Esophagus squamous epithelium (tissue), 5 donors: ENCODE data around the gene UPF1. TPM values are rescaled to one million over a fixed set of nuclear protein-coding genes. Genes with fewer than 3 reads are reported as not detected.
"Not testable (repeated sequence)": the region's sequence is repeated elsewhere in the genome, so short reads cannot be mapped to it uniquely, and the experiment has no call there.

Experiments used
- DNase-seq: peaks from one replicate; lab custom pipeline; 2025; lab: John Stamatoyannopoulos, UW
- H3K27ac ChIP-seq, 4 donors: fragments of 200-600 bp; sonication (generic); one replicate each; pipeline ENCODE4 v1.5.1; 2016 to 2019; ENCODE audit warnings: mild to moderate bottlenecking in 1 of 4
- H3K27me3 ChIP-seq, 4 donors: fragments of 200-600 bp; sonication (generic); 1 replicate in 3 of 4; 2 replicates in 1 of 4; pipeline versions ENCODE4 v1.5.1 to v1.6.0; 2017 to 2021; ENCODE audit warnings: antibody characterized with exemption in 1 of 4
- H3K36me3 ChIP-seq, 3 donors: fragments of 200-600 bp; sonication (generic); one replicate each; pipeline ENCODE4 v1.5.1; 2016 to 2019
- H3K4me1 ChIP-seq, 3 donors: fragments of 200-600 bp; sonication (generic); one replicate each; pipeline ENCODE4 v1.5.1; 2017 to 2019
- H3K4me3 ChIP-seq, 4 donors: fragments of 200-600 bp; sonication (generic); 1 replicate in 3 of 4; 2 replicates in 1 of 4; pipeline ENCODE4 v1.5.1; 2016 to 2019; ENCODE audit warnings: mild to moderate bottlenecking in 2 of 4, moderate library complexity in 1 of 4
- H3K9me3 ChIP-seq, 3 donors: fragments of 200-600 bp; sonication (generic); one replicate each; pipeline ENCODE4 v1.5.1; 2016 to 2019
- POLR2A ChIP-seq, 4 donors: fragments of 450-650 bp; IDR thresholded peaks; one replicate each; pipeline ENCODE4 v1.6.1; 2017; ENCODE audit warnings: antibody characterized with exemption in 4 of 4, mild to moderate bottlenecking in 4 of 4, moderate library complexity in 3 of 4
- WGBS, 2 donors: methylation state at CpG; one replicate each; pipeline ENCODE4 v1.1.5; 2018; 5-methylcytosine and 5-hydroxymethylcytosine counted together
- intact Hi-C: fragments of 100-400 bp; cut with DNase I; formaldehyde crosslinking; loops from one replicate; pipeline ENCODE4 v1.15.0; 2022
- total RNA-seq, 4 donors: library from RNA; depleted of rRNA; stranded (reverse); fragments of >200 nt; gene quantifications; one replicate each; pipeline ENCODE4 v1.1.0, GENCODE V29; 2016
- TF ChIP-seq, protein P1 (sequence below), 6 experiments: fragments of 450-650 bp in 4 of 6; fragments of 200-600 bp in 2 of 6; sonication (generic) in 2 of 6; IDR thresholded peaks; one replicate each; pipeline ENCODE4 v1.5.1; 2016 to 2019; ENCODE audit warnings: antibody characterized with exemption in 6 of 6, mild to moderate bottlenecking in 4 of 6, moderate library complexity in 4 of 6
- donor health status: DM: yes; HTN: yes; CAD: no.

UPF1 gene
- total RNA-seq, 4 donors from 2014 or later, result 31.6 to 69.7 (median 55.6) TPM

DNA sequence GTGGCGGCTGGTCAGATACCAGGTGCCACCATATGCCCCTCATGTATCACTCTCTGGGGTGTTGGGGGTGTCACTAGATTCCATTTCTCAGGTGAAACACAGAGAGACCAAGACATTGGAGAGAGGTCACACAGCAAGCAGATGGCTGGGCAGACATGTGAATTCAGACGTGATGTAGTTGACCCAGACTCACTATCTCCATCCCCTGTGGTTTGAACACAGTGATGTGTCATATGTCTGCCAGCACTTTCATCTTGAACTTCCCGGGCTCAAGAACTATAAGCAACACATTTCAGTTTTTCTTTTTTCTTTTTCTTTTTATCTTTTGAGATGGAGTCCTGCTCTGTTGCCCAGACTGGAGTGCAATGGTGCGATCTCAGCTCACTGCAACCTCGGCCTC lies 16.1 kb upstream of the UPF1 start:
- Histone ChIP-seq H3K27me3 (peaks cover 0 to 18% (median 0%) of the 10 kb centered on the region in 4 donors), H3K9me3 (no peaks in the 10 kb centered on the region), H3K4me3 (no peak overlapping the region), H3K4me1 (no peaks in the 10 kb centered on the region), H3K36me3 (no peaks in the 10 kb centered on the region), H3K27ac (no peak overlapping the region)
- TF ChIP-seq, protein P1, sequence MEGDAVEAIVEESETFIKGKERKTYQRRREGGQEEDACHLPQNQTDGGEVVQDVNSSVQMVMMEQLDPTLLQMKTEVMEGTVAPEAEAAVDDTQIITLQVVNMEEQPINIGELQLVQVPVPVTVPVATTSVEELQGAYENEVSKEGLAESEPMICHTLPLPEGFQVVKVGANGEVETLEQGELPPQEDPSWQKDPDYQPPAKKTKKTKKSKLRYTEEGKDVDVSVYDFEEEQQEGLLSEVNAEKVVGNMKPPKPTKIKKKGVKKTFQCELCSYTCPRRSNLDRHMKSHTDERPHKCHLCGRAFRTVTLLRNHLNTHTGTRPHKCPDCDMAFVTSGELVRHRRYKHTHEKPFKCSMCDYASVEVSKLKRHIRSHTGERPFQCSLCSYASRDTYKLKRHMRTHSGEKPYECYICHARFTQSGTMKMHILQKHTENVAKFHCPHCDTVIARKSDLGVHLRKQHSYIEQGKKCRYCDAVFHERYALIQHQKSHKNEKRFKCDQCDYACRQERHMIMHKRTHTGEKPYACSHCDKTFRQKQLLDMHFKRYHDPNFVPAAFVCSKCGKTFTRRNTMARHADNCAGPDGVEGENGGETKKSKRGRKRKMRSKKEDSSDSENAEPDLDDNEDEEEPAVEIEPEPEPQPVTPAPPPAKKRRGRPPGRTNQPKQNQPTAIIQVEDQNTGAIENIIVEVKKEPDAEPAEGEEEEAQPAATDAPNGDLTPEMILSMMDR (IDR thresholded peaks at IDR 0.05), result no peak
- no peak for TF ChIP-seq POLR2A (IDR thresholded peaks at IDR 0.05)
- intact Hi-C loops, result no loop called here
- DNase-seq, result no peak
- 86 to 89% methylated on average over 5 of the region's 5 CpGs for whole genome bisulfite sequencing, 2 donors

DNA sequence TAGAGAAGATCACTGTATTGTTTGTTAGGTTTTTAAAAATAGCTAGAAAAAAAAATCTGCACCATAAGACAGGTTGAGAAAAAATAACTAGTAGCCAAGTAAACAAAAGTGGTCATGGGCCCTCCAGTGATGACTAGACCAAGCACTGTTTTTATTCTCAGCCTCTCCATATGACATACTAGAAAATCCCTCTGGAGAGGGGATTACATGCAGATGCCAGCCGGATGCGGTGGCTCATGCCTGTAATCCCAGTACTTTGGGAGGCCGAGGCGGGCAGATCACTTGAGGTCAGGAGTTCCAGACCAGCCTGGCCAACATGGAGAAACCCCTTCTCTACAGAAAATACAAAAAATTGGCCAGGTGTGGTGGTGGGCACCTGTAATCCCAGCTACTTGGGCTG lies 15.1 kb upstream of the UPF1 start:
- H3K4me1 ChIP-seq, intact Hi-C loops, H3K27ac ChIP-seq, H3K36me3 ChIP-seq, H3K4me3 ChIP-seq, H3K9me3 ChIP-seq, DNase-seq: not testable (repeated sequence)
- peaks cover 0 to 15% (median 0%) of the 10 kb centered on the region in 4 donors for H3K27me3 ChIP-seq
- WGBS, 2 donors, result 82 to 93% methylated on average over 2 to 3 of the region's 4 CpGs

DNA sequence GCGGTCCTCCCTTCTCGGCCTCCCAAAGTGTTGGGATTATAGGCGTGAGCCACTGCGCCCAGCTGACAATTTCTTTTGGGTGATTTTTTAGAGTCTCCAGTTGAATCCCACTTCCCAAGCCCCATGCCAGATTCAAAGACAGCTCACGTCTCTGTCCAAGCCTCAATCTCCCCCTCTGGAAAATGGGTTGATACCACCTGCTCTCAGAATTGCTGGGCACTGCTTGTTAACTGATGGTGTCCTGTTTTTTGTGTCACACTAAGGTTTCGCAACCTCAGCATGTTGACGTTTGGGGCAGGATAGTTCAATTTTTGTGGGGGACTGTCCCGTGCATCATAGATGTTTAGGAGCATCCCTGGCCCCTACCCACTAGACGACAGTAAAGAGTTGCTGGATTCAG lies 14.2 kb upstream of the UPF1 start:
- Histone ChIP-seq H3K9me3 (no peaks in the 10 kb centered on the region), H3K4me3 (no peak overlapping the region), H3K4me1 (no peaks in the 10 kb centered on the region), H3K27me3 (peaks cover 0 to 6% (median 0%) of the 10 kb centered on the region in 4 donors), H3K36me3 (no peaks in the 10 kb centered on the region), H3K27ac (no peak overlapping the region)
- intact Hi-C loops, result no loop called here
- no peak for TF ChIP-seq POLR2A (IDR thresholded peaks at IDR 0.05)
- TF ChIP-seq, protein P1 (IDR thresholded peaks at IDR 0.05), result no peak
- no peak for DNase-seq
- WGBS, 2 donors, result 74 to 77% methylated on average over 9 of the region's 9 CpGs

DNA sequence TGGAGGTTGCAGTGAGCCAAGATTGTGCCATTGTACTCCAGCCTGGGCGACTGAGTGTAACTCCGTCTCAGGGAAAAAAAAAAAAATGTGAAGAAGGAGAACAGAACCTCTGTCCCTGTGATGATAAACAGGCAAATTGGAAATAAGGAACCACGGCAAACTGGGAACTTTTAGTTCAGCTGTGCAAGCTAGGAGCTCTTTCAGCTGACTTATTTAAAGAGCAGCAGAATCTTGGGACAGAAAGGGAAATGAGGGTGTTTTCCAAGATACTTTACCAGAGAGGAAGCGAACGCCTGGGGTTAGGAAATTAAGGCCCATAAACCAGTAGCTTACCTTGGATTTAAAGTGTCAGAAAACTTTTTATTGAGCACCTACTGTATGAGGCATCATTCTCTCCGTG lies 3.0 kb upstream of the UPF1 start:
- Histone ChIP-seq H3K4me1 (peaks cover 5 to 17% (median 12%) of the 10 kb centered on the region in 3 donors), H3K36me3 (no peaks in the 10 kb centered on the region), H3K27me3 (no peaks in the 10 kb centered on the region), H3K4me3 (no peak overlapping the region), H3K9me3 (peaks cover 0 to 15% (median 13%) of the 10 kb centered on the region in 3 donors), H3K27ac (no peak overlapping the region)
- WGBS, 2 donors, result 56 to 62% methylated on average over 6 of the region's 6 CpGs
- no peak for DNase-seq
- TF ChIP-seq POLR2A (IDR thresholded peaks at IDR 0.05), result no peak
- TF ChIP-seq, protein P1 (IDR thresholded peaks at IDR 0.05), result no peak
- intact Hi-C loops, result no loop called here

DNA sequence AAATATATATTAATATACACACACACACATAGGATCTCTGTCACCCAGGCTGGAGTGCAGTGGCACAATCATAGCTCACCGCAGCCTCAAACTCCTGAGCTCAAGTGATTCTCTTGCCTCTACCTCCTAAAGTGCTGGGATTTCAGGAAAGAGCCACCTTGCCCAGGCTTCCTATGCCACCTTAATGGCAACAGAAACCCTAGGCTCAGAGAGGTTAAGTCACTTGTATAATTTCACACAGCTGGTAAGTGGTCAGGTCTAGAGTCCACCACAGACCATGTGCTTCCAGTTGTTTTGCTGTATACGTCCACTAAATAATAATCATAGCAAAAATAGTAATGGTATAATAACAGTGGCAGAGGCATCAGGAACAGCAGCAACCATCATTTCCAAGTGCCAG lies 1.3 kb upstream of the UPF1 start:
- H3K36me3 ChIP-seq, result peaks cover 0 to 7% (median 0%) of the 10 kb centered on the region in 3 donors
- H3K4me1 ChIP-seq, result peaks cover 22 to 34% (median 26%) of the 10 kb centered on the region in 3 donors
- 92 to 96% methylated on average over 2 of the region's 2 CpGs for WGBS, 2 donors
- H3K9me3 ChIP-seq, result peaks cover 0 to 15% (median 13%) of the 10 kb centered on the region in 3 donors
- DNase-seq, result no peak
- intact Hi-C loops, result no loop called here
- H3K27me3 ChIP-seq, result no peaks in the 10 kb centered on the region
- no peak for TF ChIP-seq POLR2A (IDR thresholded peaks at IDR 0.05)
- TF ChIP-seq, protein P1 (IDR thresholded peaks at IDR 0.05), result no peak
- no peak overlapping the region for H3K27ac ChIP-seq
- H3K4me3 ChIP-seq, result no peak overlapping the region
